HG02852 (cell line): ENCODE measurements around the gene NUFIP1.
"Not testable (repeated sequence)": the region's sequence is repeated elsewhere in the genome, so short reads cannot be mapped to it uniquely, and the experiment has no call there.

Source experiments
- ATAC-seq: cut with Tn5 transposase; IDR thresholded peaks from one replicate; pipeline ENCODE4 v1.9.1; 2021; ENCODE audit warnings: mild to moderate bottlenecking, moderate library complexity; ENCODE audit not compliant: unreplicated experiment

The NUFIP1 gene

DNA sequence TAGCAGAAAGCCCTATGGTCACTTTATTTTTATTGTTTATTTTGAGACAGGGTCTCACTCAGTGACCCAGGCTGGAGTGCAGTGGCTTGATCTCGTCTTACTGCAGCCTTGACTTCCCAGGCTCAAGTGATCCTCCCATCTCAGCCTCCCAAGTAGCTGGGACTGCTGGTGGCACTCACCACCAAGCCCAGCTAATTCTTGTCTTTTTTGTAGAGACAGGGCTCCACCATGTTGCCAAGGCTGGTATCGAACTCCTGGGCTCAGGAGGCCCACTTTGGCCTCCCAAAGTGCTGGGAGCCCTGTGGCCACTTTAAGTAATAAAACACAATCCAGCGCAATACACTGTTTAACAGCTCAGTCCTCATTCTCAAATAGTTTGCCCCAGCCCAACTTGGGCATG is 69.3 kb downstream of the NUFIP1 start:
- ATAC-seq, result no peak

DNA sequence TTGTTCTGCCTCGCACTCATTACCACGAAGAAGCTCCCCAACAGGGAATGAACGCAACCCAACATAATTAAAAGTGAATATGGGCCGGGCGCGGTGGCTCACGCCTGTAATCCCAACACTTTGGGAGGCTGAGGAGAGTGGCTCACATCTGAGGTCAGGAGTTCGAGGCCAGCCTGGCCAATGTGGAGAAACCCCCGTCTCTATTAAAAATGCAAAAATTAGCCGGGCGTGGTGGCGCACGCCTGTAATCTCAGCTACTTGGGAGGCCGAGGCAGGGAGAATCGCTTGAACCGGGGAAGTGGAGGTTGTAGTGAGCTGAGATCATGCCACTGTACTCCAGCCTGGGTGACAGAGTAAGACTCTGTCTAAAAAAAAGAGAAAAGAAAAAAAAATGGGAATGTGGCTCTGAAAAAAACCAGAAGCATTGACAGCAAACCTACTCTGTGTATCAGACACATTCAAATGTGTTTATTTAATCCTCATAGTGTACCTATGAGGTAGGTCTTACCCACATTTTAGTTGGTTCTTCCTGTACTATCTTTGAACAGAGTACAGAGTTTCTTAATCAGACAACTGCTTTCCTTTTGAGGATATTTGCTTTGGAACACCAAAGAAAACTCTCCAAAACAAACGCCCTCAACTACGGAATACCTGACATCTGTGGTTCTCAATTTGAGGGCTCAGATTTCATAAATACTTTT is 70.0 kb downstream of the NUFIP1 start:
- ATAC-seq, result no peak

- peak; percentile 88 for ATAC-seq
Measured at GRCh38 chr13:44918326-44919103, 70.8 kb downstream of the NUFIP1 start.

DNA sequence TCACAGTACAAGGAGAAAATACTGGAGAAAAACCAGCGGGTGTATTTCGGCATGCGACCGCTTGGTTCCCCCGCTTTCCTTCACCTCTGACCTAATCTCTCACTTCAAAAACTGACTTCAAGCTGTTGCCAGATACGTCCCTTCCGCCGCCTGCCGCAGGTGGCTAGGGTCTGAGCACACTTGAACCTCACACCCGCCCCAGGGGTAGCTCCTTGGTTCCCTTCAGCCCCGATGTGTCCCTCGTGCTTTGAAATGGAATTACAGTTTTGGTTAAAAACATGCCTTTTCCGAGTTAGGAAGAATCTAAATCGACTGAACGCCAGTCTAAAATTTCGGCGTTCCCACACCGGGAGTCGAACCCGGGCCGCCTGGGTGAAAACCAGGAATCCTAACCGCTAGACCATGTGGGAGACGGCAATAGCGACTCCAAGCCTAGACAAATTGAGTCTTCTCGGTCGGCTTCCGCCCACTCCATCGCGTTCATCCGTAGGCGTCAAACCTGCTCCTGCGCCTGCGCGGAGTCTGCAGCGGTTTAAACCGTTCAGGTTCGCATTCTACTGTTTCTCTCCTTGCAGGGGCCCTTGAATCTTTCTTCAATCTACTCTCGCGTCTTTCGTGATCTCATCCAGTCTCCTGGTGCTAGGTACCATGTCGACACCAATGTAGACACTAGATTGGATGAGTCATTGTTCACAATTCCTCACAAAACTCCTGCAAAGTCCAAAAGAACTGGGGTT is 71.5 kb downstream of the NUFIP1 start:
- ATAC-seq, result peak; percentile 75

DNA sequence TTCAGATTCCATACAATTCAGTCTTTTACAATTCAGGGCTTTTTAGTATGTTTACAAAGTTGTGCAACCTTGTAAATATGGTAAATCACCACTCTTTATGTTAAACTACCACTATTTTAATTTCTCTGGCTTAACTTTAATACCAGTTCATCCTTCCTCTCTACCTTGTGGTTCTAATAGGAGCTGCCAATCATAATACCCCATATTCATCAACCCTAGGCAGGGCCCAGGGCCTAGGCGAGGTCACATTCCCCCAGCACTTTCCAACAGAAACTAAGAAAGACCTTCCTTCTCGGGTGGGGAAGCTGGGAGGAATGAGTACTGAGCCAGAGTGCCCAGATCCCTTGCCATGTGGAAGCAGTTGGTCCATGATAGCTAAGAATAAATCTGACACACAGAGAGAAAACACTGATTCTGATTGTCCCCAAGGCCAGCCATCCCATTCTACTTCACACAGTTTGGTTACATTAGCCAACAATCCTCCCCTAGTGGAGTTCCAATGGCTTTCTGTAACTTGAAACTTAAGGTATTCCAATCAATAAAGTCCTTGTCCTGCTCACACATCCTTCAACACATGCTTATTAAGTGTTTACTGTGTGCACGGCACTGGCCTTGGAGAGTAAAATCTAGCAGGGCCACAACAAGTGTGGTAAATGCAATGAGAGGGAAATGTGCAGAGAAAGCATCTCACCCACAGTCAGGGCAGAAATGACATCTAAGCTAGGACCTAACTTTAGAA is 76.8 kb downstream of the NUFIP1 start:
- no peak for ATAC-seq

- ATAC-seq, result no peak
Measured at GRCh38 chr13:44908712-44909111, 80.6 kb downstream of the NUFIP1 start.

GRCh38 chr13:44908266-44908665 is 81.0 kb downstream of the NUFIP1 start:
- no peak for ATAC-seq

DNA sequence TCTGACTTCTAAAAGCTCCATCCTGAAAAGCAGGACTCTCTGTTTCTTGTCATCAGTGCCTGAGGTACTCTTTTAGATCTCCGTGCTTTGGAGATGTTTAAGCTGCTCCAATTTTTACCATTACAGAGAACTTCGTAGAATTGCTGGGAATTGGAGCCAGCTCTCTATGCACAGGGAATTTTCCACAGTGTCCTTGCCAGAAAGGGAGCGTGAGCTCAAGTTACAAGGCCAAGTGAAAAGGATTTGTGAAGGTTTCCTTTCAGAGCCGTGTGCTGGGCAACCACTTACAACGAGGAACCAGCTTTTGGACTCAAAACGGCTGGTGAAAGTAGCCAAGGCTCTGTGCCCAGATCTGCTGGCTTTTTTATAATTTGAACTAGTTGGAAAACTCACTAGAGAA is 82.6 kb downstream of the NUFIP1 start:
- no peak for ATAC-seq

DNA sequence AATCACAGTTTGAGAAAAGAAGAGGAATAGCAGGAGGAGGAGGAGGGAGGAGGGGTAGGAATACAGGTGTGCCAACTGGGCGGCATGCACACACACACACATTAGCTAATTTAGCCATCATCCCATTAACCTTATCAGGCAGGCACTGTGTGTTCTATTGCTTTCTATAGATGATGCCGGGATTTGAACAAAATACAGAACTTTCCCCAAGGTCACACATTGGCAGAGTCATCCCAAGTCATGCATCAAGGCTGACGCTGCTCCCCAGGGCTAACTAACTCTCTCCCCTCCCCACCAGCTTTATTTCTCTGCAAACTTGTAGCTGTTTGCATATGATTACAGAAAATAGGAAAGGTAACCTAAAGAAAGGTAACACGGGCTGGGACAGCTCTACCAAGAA is 83.0 kb downstream of the NUFIP1 start:
- ATAC-seq, result no peak

DNA sequence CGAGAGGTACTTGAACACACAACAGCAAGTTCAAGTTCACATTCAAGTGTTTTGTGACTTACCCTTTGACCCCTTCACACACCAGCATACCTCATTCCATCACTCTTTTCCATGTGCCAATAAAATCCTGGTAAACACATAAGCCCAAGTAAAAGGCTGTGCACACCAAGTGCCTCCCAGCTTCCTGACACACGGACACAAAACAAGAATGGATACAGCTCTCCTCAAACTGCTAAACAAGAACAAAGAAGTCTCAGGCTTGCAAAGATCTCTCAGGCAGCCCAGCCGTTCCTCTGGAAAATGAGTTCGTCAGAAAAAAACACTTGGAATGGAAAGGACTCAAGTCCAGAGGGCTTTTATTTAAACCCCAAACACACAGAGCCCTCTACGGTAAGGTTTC is 83.7 kb downstream of the NUFIP1 start:
- ATAC-seq, result no peak

DNA sequence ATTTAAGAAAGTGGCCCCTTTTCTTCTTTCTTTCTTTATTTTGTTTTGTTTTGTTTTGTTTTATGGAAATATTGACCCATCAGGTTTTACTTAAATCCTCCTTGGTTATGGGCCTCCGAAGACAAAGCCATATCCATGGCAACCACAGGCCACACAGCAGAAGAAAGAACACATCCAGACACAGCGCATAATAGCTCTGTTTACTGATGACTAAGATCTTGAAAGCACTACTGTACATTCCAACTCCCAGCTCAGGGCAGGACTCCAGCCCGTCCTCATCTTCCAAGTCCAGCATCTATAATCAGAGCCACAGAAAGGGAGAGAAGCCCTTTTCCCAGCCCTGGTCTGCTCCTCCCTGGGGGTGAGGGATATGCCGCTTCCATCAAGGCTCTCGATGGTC is 84.3 kb downstream of the NUFIP1 start:
- no peak for ATAC-seq

- ATAC-seq, result no peak
Measured at GRCh38 chr13:44903574-44903985, 85.7 kb downstream of the NUFIP1 start.

- no peak for ATAC-seq
Measured at GRCh38 chr13:44902738-44903137, 86.5 kb downstream of the NUFIP1 start.

DNA sequence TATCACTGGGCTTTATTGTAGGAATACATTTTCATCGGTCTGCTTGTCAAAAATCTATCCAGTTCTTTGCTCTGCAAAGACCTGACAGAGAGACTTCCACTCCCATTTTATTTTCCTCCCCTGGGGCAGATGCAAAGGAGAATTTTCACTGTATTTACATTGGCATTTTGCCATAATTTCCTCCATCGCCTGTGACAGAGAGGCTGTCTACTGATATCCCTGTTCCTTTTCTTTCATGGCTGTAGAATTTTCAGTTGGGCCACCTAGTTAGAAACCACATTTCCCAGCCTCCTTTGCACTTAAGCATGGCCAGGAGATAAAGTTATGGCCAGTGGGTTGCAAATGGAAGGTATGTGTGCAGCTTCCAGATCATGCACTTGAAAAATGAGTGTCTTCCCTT is 89.3 kb downstream of the NUFIP1 start:
- ATAC-seq, result no peak

GRCh38 chr13:44898308-44898707 is 91.0 kb downstream of the NUFIP1 start:
- ATAC-seq, result not testable (repeated sequence)

- ATAC-seq, result no peak
Measured at GRCh38 chr13:44895953-44896335, 93.3 kb downstream of the NUFIP1 start.

DNA sequence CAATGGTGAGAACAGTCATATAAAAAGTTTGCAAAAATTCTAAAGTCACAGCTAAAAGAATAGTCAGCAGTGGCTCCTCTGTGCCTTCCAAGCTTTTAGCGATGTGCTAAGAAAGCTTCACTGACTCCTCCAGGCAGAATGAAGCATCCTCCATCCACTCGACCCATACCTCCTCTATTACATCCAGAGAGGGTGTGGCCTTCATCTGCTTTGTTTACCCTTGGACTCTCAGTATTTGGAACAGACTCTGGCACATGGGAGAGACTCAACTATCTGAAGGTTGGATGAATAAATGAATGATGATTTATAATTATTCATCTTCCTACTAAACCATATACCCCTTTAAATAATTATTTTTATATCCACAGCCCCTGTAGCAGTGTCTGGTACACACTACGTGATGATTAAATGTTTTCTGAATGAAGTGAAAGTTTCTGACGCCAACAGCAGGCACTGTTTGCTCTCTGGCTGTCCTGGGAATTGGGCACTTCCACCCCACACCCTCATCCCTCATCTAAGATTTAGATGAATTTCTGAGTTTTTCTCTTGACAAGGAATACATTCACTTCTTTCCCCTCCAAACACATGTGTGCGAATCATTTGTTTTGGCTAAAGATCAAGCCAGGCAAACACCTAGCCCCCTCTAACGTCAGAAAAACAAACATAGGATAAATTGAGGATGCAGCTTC is 93.9 kb downstream of the NUFIP1 start:
- ATAC-seq, result no peak

GRCh38 chr13:44894001-44894770 is 95.1 kb downstream of the NUFIP1 start:
- no peak for ATAC-seq
